Glomerular visceral epithelial cell (primary cell): ENCODE results near the gene MALAT1.

Source experiments
- DNase-seq: peaks from one replicate; pipeline ENCODE4 v3.0.0-alpha.2; 2016; ENCODE audit errors: extremely low spot score

The MALAT1 gene

GRCh38 chr11:65540290-65541092, 41.6 kb downstream of the MALAT1 start:
- DNase-seq: peak; percentile 90

- DNase-seq: no peak
Observed at GRCh38 chr11:65541093-65541982, 42.5 kb downstream of the MALAT1 start.

- no peak for DNase-seq
Observed at GRCh38 chr11:65542738-65543390, 44.0 kb downstream of the MALAT1 start.

GRCh38 chr11:65545853-65546216, 47.0 kb downstream of the MALAT1 start:
- no peak for DNase-seq

- DNase-seq: no peak
Observed at GRCh38 chr11:65546217-65546958, 47.5 kb downstream of the MALAT1 start.

- no peak for DNase-seq
Observed at GRCh38 chr11:65547446-65548125, 48.7 kb downstream of the MALAT1 start.

GRCh38 chr11:65548395-65548794, 49.5 kb downstream of the MALAT1 start:
- DNase-seq: no peak

- DNase-seq: peak; percentile 58
Observed at GRCh38 chr11:65549096-65549495, 50.3 kb downstream of the MALAT1 start.

GRCh38 chr11:65551572-65552387, 52.9 kb downstream of the MALAT1 start:
- peak; percentile 47 for DNase-seq

GRCh38 chr11:65552388-65552951, 53.6 kb downstream of the MALAT1 start:
- no peak for DNase-seq

GRCh38 chr11:65553301-65554001, 54.6 kb downstream of the MALAT1 start:
- DNase-seq: no peak

GRCh38 chr11:65554057-65554818, 55.4 kb downstream of the MALAT1 start:
- DNase-seq: no peak

GRCh38 chr11:65554842-65555430, 56.1 kb downstream of the MALAT1 start:
- DNase-seq: no peak

- DNase-seq: peak; percentile 95
Observed at GRCh38 chr11:65555693-65556231, 56.9 kb downstream of the MALAT1 start.
